T-helper 2 cell (primary cell): Measurements from ENCODE around the gene SLAMF9.

ENCODE experiments used
- DNase-seq, 5 experiments: peaks; one replicate each; pipeline versions ENCODE4 v3.0.0 to v3.0.0-alpha.2; 2012 to 2022

The SLAMF9 gene

GRCh38 chr1:159932296-159933285, 21.4 kb downstream of the SLAMF9 start:
- no peak for DNase-seq

DNA sequence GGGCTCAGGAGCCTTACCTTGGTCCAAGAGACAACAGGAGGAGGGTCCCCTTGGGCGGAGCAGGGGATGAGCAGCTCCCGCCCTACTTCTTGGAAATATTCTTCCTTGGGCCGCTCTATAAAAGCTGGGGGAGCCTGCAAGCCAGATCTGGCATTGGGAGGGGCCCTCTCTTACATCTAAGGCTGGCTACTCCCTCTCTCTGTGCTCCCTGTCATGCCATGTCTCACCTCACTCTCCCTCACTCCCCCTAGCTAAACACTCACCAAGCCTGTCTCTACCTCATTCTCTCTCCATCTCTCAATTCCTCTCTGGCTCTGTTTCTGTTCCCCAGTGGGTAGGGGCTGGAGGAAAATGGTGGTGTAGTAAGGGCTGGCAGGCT, 22.3 kb downstream of the SLAMF9 start:
- DNase-seq = no peak

DNA sequence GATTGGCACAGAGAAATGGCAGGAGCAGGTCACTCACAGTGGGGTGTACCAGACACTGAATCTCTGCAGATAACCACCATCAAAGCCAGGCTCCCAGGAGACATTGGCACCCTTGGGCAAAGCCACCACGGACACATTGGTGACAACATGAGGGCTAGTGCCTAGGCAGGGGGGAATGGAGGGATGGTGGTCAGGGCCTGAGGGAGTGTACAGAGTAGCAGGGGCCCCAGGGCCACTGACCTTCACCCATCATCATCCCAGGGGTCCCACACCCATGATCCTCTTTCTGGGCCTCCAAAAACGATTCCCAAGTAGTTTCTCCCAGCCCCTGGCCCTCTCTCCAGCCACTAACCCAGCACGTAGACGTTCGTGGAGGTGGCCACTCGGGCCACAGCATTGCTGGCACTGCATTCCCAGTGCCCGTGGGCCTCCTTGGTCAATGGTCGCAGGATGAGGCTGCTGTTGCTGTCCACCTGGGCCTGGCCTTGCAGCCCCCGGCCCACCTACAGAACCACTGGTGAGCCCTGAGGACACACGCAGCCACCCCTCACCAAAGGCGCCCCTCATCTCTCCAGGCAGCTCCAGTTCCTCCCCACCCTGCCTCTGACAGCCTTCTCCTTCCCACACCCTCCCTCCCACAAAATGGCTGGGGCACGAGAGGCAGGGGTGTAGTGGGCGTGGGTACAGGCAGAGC, 22.8 kb downstream of the SLAMF9 start:
- DNase-seq = no peak

GRCh38 chr1:159930634-159931033, 23.4 kb downstream of the SLAMF9 start:
- DNase-seq = no peak

- no peak for DNase-seq
Observed at GRCh38 chr1:159930216-159930615, 23.8 kb downstream of the SLAMF9 start.

GRCh38 chr1:159929155-159930051, 24.6 kb downstream of the SLAMF9 start:
- DNase-seq = no peak

DNA sequence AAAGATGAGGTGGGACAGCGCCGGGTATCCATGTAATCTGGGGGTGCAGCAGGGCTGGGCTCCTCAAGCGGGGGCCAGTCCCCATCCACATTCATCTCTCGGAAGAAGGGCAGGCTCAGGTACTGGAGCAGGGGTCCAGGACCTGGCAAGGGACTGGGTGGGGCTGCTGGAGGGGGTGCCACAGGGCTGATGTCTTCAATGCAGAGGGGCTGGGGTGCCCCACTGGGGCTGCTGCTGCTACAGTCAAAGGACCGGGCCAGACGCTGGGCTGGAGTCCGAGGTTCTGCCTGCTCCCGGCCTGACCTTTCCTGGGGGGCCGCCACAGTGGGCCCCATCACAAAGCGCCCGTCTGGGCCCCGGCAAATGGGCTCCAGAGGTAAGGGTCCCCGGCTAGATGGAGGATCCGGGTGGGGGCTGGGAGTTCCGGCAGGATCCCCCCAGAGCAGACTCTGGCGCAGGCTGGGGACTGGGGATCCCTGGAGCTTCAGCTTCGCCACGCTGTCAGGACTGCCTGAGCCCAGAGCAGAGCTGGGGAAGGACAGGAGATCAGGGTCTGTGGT, 25.5 kb downstream of the SLAMF9 start:
- no peak for DNase-seq

DNA sequence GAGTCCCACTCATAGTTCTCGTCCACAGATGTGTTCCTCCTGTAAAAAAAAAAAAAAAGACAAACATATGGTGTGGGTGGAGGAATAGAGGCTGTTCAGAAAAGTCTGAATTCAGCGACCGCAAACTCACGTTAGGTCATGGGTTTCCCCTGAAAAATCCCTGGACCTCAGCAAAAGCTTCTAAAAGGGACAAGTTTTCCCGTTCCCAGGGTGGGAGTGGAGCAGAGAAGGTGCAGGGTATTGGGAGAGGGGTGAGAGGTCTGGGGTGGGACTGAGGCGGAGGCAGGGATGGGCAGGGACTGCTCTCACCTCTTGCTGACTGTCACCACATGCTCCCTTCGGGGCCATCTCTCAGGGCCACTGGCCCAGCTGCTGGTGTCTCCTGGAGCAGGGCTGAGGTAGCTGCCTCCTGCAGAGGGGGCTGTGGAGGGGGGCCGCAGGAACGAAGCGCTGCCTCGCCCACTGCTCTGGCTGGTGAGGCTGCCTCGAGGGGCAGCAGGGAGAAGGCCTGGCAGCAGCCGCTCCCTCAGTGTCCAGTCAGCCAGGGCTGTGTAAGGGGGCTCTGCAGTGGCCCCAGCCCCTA, 26.1 kb downstream of the SLAMF9 start:
- DNase-seq = no peak

DNA sequence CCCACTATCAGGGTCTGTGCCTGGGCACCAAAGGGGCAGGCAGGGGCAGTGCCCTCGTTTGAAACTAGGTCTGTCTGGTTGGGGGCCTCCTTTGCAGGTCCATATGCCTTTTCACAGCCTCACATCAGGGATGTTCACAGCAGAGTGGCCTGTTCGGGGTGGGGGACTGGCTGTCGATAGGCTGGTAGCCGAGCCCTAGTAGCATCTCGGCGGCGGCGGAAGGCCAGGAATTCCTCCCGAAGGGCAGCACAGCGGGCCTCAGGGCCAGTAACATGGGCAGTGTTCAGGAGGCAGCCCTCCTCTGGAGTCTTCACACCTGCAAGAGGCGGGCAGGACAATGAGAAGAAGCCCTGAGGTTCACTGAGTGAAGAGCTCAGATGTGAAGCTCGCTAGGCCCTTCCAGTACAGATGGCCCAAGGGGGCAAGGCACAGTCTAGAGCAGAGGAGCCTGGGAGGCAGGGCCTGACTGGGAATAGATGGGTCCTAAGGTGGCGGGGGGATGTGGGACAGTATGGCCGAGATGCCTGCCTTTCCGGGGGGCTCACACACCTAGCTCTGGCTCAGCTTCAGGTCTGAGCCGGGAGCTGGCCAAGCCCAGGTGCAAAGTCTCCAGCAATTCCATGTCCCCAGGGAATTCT, 26.7 kb downstream of the SLAMF9 start:
- no peak for DNase-seq

DNA sequence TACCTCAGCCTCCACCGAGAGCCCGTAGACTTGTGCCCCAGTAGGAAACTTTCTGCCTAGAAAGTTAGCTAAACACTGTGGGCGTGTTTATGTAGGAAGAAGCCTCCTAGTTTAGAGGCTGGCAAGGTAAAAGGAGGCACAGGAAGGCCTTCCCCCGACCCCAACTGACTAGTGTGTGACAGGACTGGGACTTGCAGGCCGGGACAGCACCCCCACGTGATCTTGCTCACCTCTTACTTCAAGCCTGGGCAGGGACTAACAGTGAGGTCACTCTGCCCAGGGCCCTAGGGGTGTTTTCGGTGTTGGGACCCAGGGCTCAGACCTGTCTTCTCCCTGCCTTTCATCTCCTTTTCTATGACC, 28.3 kb downstream of the SLAMF9 start:
- DNase-seq = peak in 1 of 5 experiments; percentile 21

- peak; percentile 73 to 91 (median 84) for DNase-seq
Observed at GRCh38 chr1:159924791-159925718, 29.0 kb downstream of the SLAMF9 start, which contains the start of gene TAGLN2. TSS of gene TAGLN2 (minus strand) at chr1:159925507. CDS start at chr1:159920509, 4,998 bp downstream.

GRCh38 chr1:159924025-159924790, 29.8 kb downstream of the SLAMF9 start:
- DNase-seq = peak; percentile 38 to 76 (median 65)

GRCh38 chr1:159923203-159924024, 30.6 kb downstream of the SLAMF9 start:
- peak; percentile 71 to 96 (median 90) for DNase-seq

- peak in 1 of 5 experiments; percentile 28 for DNase-seq
Observed at GRCh38 chr1:159922511-159923202, 31.4 kb downstream of the SLAMF9 start.

GRCh38 chr1:159921700-159922504, 32.1 kb downstream of the SLAMF9 start:
- DNase-seq = peak in 2 of 5 experiments; percentile 36 to 72

DNA sequence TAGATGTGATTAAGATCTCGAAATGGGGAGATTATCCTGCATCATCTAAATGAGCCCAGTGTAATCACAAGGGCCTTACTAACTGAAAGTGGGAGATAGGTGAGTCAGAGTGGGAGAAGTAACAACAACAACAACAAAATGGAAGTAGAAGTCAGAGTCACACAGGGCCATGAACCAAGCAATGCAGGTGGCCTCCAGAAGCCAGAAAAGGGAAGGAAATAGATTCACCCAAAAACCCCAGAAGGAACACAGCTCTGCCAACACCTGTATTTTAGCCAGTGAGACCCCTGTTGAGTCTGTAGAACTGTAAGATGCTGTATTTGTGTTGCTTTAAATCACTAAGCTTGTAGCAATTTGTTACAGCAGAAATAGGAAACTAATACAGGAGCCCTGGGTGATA, 32.8 kb downstream of the SLAMF9 start:
- DNase-seq = peak in 1 of 5 experiments; percentile 78

- no peak for DNase-seq
Observed at GRCh38 chr1:159920651-159921050, 33.4 kb downstream of the SLAMF9 start.
